Measurements from ENCODE around the gene PHC2.

The PHC2 gene

DNA sequence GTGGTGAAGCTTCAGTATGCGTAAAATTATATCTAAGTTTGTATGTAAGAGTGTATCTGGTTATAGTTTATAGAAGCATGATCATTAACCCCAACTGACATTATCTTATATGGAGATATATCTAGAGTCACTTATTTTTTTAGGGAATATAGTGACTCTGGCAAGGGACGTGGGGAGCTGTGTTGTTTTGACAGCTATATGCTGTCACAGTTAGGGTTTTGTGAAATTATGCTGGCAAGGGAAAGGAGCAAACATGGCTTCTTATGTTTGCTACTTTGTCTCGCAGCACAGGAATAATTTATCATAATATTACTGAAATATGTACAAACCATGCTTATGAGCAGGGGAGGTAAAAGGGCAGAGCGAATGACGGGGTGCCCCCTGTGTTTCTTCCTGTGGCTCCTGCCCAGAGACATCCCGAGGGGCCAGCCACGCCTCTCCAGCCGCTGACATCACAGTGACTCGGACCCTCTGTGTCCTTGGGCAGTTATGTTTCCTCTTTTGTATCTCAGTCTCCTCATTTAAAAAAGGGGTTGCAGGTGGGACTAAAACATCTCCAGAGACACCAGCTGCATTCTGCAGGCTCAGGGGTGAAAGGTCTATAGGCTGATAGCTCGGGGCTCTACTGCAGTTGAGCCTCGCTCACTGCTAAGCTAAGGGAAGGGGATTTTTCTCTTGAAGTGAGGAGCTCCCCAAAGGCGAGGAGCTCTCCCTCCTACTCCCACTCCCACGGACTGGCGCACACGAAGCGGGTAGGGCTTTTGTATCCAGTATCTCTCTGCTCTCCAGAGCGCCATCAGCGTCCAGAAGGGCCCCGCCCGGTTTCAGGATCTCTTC lies 124.9 kb downstream of the PHC2 start:
- TF ChIP-seq CTCF (IDR thresholded peaks at IDR 0.05; ENCODE audit: low read depth, low read length, missing control alignments) = no peak
- no peak for DNase-seq (ENCODE audit: low read depth)
- no peak overlapping the region for H3K4me3 ChIP-seq (ENCODE audit: low read depth, low read length)

GRCh38 chr1:33305016-33305415 lies 125.9 kb downstream of the PHC2 start:
- H3K4me3 ChIP-seq (ENCODE audit: low read depth, low read length) = no peak overlapping the region
- no peak for TF ChIP-seq CTCF (IDR thresholded peaks at IDR 0.05; ENCODE audit: low read depth, low read length, missing control alignments)
- DNase-seq (ENCODE audit: low read depth) = no peak

DNA sequence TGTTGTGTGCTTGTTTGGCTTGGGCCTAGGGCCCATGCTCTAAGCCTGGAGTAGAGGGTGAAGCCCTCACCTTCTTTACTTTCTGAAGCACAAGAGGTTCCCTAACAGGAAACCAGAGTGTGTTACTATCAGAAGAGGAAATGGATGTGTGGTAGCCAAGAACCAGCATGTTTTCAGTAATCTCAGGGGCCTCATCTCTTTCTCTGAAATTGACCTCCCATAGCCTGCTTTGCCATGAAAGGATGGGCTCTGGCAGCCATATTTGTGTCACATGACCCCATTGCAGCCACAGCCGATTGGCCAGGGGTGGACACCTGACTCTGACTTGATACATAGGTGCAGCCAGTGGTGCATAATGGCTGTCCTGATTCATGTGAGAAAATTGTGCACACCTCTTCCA lies 128.6 kb downstream of the PHC2 start:
- no peak for TF ChIP-seq CTCF (IDR thresholded peaks at IDR 0.05; ENCODE audit: low read depth, low read length, missing control alignments)
- no peak for DNase-seq (ENCODE audit: low read depth)
- no peak overlapping the region for H3K4me3 ChIP-seq (ENCODE audit: low read depth, low read length)

DNA sequence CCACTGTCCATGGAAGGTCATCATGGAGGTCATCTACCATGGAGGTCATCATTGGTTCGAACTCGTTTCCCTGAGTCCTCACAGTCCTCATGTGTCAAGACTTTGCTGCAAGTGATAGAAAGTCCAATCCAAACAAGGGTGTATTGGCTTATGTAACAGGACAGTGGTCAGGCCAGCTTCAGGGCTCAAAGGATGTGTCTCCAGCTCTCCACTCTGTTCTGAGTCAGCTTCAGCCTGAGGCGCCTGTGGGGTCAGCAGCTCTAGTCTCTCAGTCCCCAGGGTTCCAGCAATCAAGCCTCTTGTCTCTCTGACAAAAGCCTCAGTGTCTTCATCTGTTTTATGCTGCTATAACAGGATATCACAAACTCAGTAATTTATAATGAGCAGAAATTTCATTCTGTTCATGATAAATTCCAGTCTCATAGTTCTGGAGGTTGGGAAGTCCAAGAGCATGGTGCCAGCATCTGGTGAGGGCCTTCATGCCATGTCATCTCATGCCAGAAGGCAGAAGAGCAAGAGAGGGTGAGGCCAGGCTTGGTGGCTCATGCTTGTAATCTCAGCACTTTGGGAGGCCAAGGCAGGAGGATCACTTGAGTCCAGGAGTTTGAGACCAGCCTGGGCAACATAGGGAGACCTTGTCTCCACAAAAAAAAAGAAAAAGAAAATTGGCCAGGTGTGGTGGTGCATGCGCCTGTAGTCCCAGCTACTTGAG lies 129.5 kb downstream of the PHC2 start:
- H3K4me3 ChIP-seq (ENCODE audit: low read depth, low read length) = no peak overlapping the region
- DNase-seq (ENCODE audit: low read depth) = no peak
- no peak for TF ChIP-seq CTCF (IDR thresholded peaks at IDR 0.05; ENCODE audit: low read depth, low read length, missing control alignments)

GRCh38 chr1:33300673-33301072 lies 130.2 kb downstream of the PHC2 start:
- H3K4me3 ChIP-seq (ENCODE audit: low read depth, low read length) = no peak overlapping the region
- TF ChIP-seq CTCF (IDR thresholded peaks at IDR 0.05; ENCODE audit: low read depth, low read length, missing control alignments) = no peak
- no peak for DNase-seq (ENCODE audit: low read depth)

- H3K4me3 ChIP-seq (ENCODE audit: low read depth, low read length) = no peak overlapping the region
- DNase-seq (ENCODE audit: low read depth) = no peak
- no peak for TF ChIP-seq CTCF (IDR thresholded peaks at IDR 0.05; ENCODE audit: low read depth, low read length, missing control alignments)
Measured at GRCh38 chr1:33299461-33300155, 131.3 kb downstream of the PHC2 start.
